IMR-90 (cell line): ENCODE results near the gene NABP1. TPM values are rescaled to one million over a fixed set of nuclear protein-coding genes. Genes with fewer than 3 reads are reported as not detected.

Experiments used
- ATAC-seq: fragments of 200-7000 bp; cut with Tn5 transposase; 2 replicates; pipeline ENCODE4 v1.9.1; 2020; ENCODE audit warnings: low read depth, mild to moderate bottlenecking, moderate library complexity
- BruUV-seq: library from RNA; stranded (reverse); fragments of 400-500 nt; replicated peaks from 2 replicates; lab custom pipeline; 2021; lab: Mats Ljungman, UMichigan
- CTCF ChIA-PET: fragments of 300-600 bp; formaldehyde crosslinking; extraction: SDS; loops from one replicate; lab custom pipeline; 2021; ENCODE audit warnings: antibody characterized with exemption; lab: Yijun Ruan, JAX
- POLR2A ChIA-PET: fragments of 300-600 bp; sonication (Branson Sonifier 250); formaldehyde crosslinking; loops from one replicate; lab custom pipeline; 2022; ENCODE audit warnings: antibody characterized with exemption; ENCODE audit not compliant: unreplicated experiment; lab: Charles Lee
- DNase-seq: peaks from one replicate; pipeline ENCODE4 v3.0.0; 2013
- H2AFZ ChIP-seq: replicated peaks from 2 replicates; pipeline ENCODE3; 2013; ENCODE audit warnings: low read length, mild to moderate bottlenecking; ENCODE audit not compliant: poor library complexity
- H2AK5ac ChIP-seq: 2 replicates; pipeline ENCODE4 v1.6.1; 2013; ENCODE audit warnings: low read depth, low read length, inconsistent platforms
- H2AK9ac ChIP-seq: replicated peaks from 2 replicates; pipeline ENCODE3; 2013; ENCODE audit warnings: mild to moderate bottlenecking, low read depth, low read length, moderate library complexity; ENCODE audit not compliant: poor library complexity
- H2BK120ac ChIP-seq: 2 replicates; pipeline ENCODE4 v1.6.1; 2013; ENCODE audit warnings: low read depth, low read length, inconsistent platforms
- H2BK15ac ChIP-seq: 3 replicates; pipeline ENCODE4 v1.6.1; 2013; ENCODE audit warnings: low read depth, low read length, inconsistent platforms
- H2BK20ac ChIP-seq: 2 replicates; pipeline ENCODE4 v1.6.1; 2013; ENCODE audit warnings: low read depth, mild to moderate bottlenecking, inconsistent platforms, low read length, moderate library complexity
- H2BK5ac ChIP-seq: 2 replicates; pipeline ENCODE4 v1.6.1; 2013; ENCODE audit warnings: mild to moderate bottlenecking, low read depth, low read length, inconsistent platforms; ENCODE audit not compliant: poor library complexity, severe bottlenecking
- H3K14ac ChIP-seq: replicated peaks from 2 replicates; pipeline ENCODE4 v1.6.1; 2013; ENCODE audit warnings: low read depth, low read length, inconsistent platforms
- H3K18ac ChIP-seq: 2 replicates; pipeline ENCODE4 v1.6.1; 2013; ENCODE audit warnings: low read depth, low read length, control low read depth
- H3K23ac ChIP-seq: 2 replicates; pipeline ENCODE4 v1.6.1; 2013; ENCODE audit warnings: low read depth, low read length, inconsistent platforms
- H3K27ac ChIP-seq: 2 replicates; pipeline ENCODE4 v1.5.1; 2013; ENCODE audit warnings: mild to moderate bottlenecking, control low read depth, low read length; ENCODE audit not compliant: insufficient read depth
- H3K27me3 ChIP-seq: 2 replicates; pipeline ENCODE4 v1.6.1; 2013; ENCODE audit warnings: low read length; ENCODE audit not compliant: control insufficient read depth, insufficient read depth
- H3K36me3 ChIP-seq: 2 replicates; pipeline ENCODE4 v1.6.1; 2013; ENCODE audit warnings: low read length, mixed read lengths; ENCODE audit not compliant: control insufficient read depth, insufficient read depth
- H3K4ac ChIP-seq: 2 replicates; pipeline ENCODE4 v1.6.1; 2013; ENCODE audit warnings: low read depth, low read length, inconsistent platforms
- H3K4me1 ChIP-seq: 2 replicates; pipeline ENCODE4 v1.6.1; 2013; ENCODE audit warnings: low read length, mixed read lengths; ENCODE audit not compliant: control insufficient read depth, insufficient read depth
- H3K4me2 ChIP-seq: 2 replicates; pipeline ENCODE4 v1.6.1; 2013; ENCODE audit warnings: low read depth, mild to moderate bottlenecking, control low read depth, low read length, moderate library complexity
- H3K4me3 ChIP-seq: 2 replicates; pipeline ENCODE4 v1.5.1; 2013; ENCODE audit warnings: low read depth, mild to moderate bottlenecking, control low read depth, low read length, moderate library complexity; ENCODE audit not compliant: insufficient read depth
- H3K56ac ChIP-seq: 2 replicates; pipeline ENCODE4 v1.6.1; 2013; ENCODE audit warnings: low read length, inconsistent platforms; ENCODE audit not compliant: insufficient read depth; ENCODE audit errors: extremely low read depth
- H3K79me1 ChIP-seq, 2 experiments: 2 replicates each; pipeline ENCODE4 v1.6.1; 2013; ENCODE audit warnings: low read length in 2 of 2, inconsistent platforms in 1 of 2, low read depth in 1 of 2
- H3K9ac ChIP-seq: 2 replicates; pipeline ENCODE4 v1.6.1; 2013; ENCODE audit warnings: low read depth, low read length, control low read depth
- H3K9me1 ChIP-seq: 2 replicates; pipeline ENCODE4 v1.6.1; 2013; ENCODE audit warnings: low read length, inconsistent platforms; ENCODE audit not compliant: insufficient read depth
- H3K9me3 ChIP-seq: 2 replicates; pipeline ENCODE4 v1.6.1; 2013; ENCODE audit warnings: low read length; ENCODE audit not compliant: control insufficient read depth, insufficient read depth
- H4K20me1 ChIP-seq: 2 replicates; pipeline ENCODE4 v1.6.1; 2013; ENCODE audit warnings: low read length, inconsistent platforms; ENCODE audit not compliant: insufficient read depth
- H4K5ac ChIP-seq: 2 replicates; pipeline ENCODE4 v1.6.1; 2013; ENCODE audit warnings: mild to moderate bottlenecking, low read depth, low read length, control low read depth
- H4K8ac ChIP-seq, 2 experiments: 2 replicates each; pipeline ENCODE4 v1.6.1; 2013; ENCODE audit warnings: low read depth in 2 of 2, low read length in 2 of 2, control low read depth in 1 of 2, inconsistent platforms in 1 of 2
- H4K91ac ChIP-seq: 2 replicates; pipeline ENCODE4 v1.6.1; 2013; ENCODE audit warnings: low read depth, low read length, inconsistent platforms; ENCODE audit not compliant: insufficient read depth
- BHLHE40 ChIP-seq: fragments of 150-350 bp; IDR thresholded peaks from 2 replicates; pipeline ENCODE4 v1.6.1; 2016; ENCODE audit warnings: mild to moderate bottlenecking, low read depth, low read length
- CEBPB ChIP-seq: IDR thresholded peaks from 2 replicates; pipeline ENCODE4 v1.6.1; 2012; ENCODE audit warnings: low read depth, low read length, improper control_type of control experiment
- CHD1 ChIP-seq: IDR thresholded peaks from 2 replicates; pipeline ENCODE4 v1.6.1; 2012; ENCODE audit warnings: low read depth, low read length, improper control_type of control experiment
- MAZ ChIP-seq: IDR thresholded peaks from 2 replicates; pipeline ENCODE4 v1.6.1; 2012; ENCODE audit warnings: low read depth, mild to moderate bottlenecking, low read length, improper control_type of control experiment, moderate library complexity, borderline replicate concordance
- MXI1 ChIP-seq: IDR thresholded peaks from 2 replicates; pipeline ENCODE4 v1.6.1; 2012; ENCODE audit warnings: low read depth, mild to moderate bottlenecking, low read length, moderate library complexity, borderline replicate concordance
- NFE2L2 ChIP-seq: fragments of 150-350 bp; IDR thresholded peaks from 2 replicates; pipeline ENCODE4 v1.6.1; 2016; ENCODE audit warnings: low read depth, mild to moderate bottlenecking, low read length
- POLR2A ChIP-seq: IDR thresholded peaks from 2 replicates; pipeline ENCODE4 v1.6.1; 2012; ENCODE audit warnings: mild to moderate bottlenecking, low read depth, low read length
- RCOR1 ChIP-seq: IDR thresholded peaks from 2 replicates; pipeline ENCODE4 v1.6.1; 2012; ENCODE audit warnings: mild to moderate bottlenecking, low read length, improper control_type of control experiment; ENCODE audit not compliant: insufficient replicate concordance
- RFX5 ChIP-seq: IDR thresholded peaks from 2 replicates; pipeline ENCODE4 v1.8.0; 2012; ENCODE audit warnings: low read depth, mild to moderate bottlenecking, low read length, moderate library complexity
- SMC3 ChIP-seq: fragments of 150-350 bp; IDR thresholded peaks from 2 replicates; pipeline ENCODE4 v1.6.1; 2016; ENCODE audit warnings: low read depth, mild to moderate bottlenecking, antibody characterized with exemption, low read length, moderate library complexity
- WGBS, 2 experiments: methylation state at CpG; one replicate each; pipeline versions ENCODE4 v1.1.5 to v1.1.7; 2013; ENCODE audit warnings: missing lambda C conversion rate in 2 of 2; ENCODE audit not compliant: insufficient read length in 1 of 2; ENCODE audit errors: extremely low coverage in 2 of 2; 5-methylcytosine and 5-hydroxymethylcytosine counted together
- dilution Hi-C: fragments of 300-500 bp; cut with HindIII; formaldehyde crosslinking; loops from one replicate; pipeline ENCODE4 v1.14.3; 2018; ENCODE audit warnings: low sequenced_read_pairs; ENCODE audit not compliant: unreplicated experiment
- in situ Hi-C: fragments of 300-500 bp; cut with MboI; formaldehyde crosslinking; loops from 3 replicates; pipeline ENCODE4 v1.14.3; 2019; ENCODE audit warnings: low sequenced_read_pairs, inconsistent platforms, mixed read lengths
- intact Hi-C: fragments of 100-400 bp; cut with micrococcal nuclease; formaldehyde crosslinking; loops from 2 replicates; pipeline ENCODE4 v1.10.0; 2022
- polyA plus RNA-seq, 3 experiments: library from polyadenylated mRNA; depleted of rRNA; stranded (reverse); fragments of >200 nt; gene quantifications; 2 replicates each; pipeline ENCODE4 v1.2.3, GENCODE V29; 2012; ENCODE audit warnings: low replicate concordance in 1 of 3
- total RNA-seq: library from RNA; depleted of rRNA; stranded (reverse); fragments of >200 nt; gene quantifications from 2 replicates; pipeline ENCODE4 v1.2.3, GENCODE V29; 2012
- TF ChIP-seq, protein P1 (sequence below): fragments of 150-350 bp; IDR thresholded peaks from 2 replicates; pipeline ENCODE4 v1.6.1; 2017; ENCODE audit warnings: mild to moderate bottlenecking, antibody characterized with exemption, low read length, low read depth
- TF ChIP-seq, protein P2 (sequence below): fragments of 150-350 bp; IDR thresholded peaks from 2 replicates; pipeline ENCODE4 v1.6.1; 2016; ENCODE audit warnings: low read depth, mild to moderate bottlenecking, low read length, moderate library complexity, borderline replicate concordance
- TF ChIP-seq, protein P3 (sequence below): conservative IDR thresholded peaks from 2 replicates; pipeline ENCODE4 v1.5.1; 2012; ENCODE audit warnings: mild to moderate bottlenecking, low read depth, low read length, improper control_type of control experiment

The NABP1 gene
- total and polyA plus RNA-seq, 2 of the 4 experiments (the other 2 are of a cell fraction), result 57.7 to 73.3 TPM

- CTCF ChIA-PET, result interaction anchor here (0.7 to 1.5 kb wide), 4 partner anchors 106 to 456 kb away, joined by 3 to 5 read pairs (median 3); no protein-coding TSS in a partner anchor
- no peak for ATAC-seq
- in situ Hi-C loops, result no loop called here
These were observed 28.9 kb downstream of the NABP1 start for GRCh38 chr2:191706791-191707190.

More at GRCh38 chr2:191706791-191707190, 28.9 kb downstream of the NABP1 start:
- no peak overlapping the region for H3K27ac ChIP-seq
- no peak overlapping the region for H3K14ac ChIP-seq
- no peaks in the 10 kb centered on the region for H3K79me1 ChIP-seq
- H3K4me2 ChIP-seq, result no peak overlapping the region
- no peak overlapping the region for H3K23ac ChIP-seq
- H2BK15ac ChIP-seq, result no peak overlapping the region
- H2AFZ ChIP-seq, result no peak overlapping the region
- H4K91ac ChIP-seq, result no peak overlapping the region
- POLR2A ChIA-PET, result no interaction called here
- H3K56ac ChIP-seq, result no peak overlapping the region
- DNase-seq, result no peak
- H3K9me3 ChIP-seq, result no peaks in the 10 kb centered on the region
- H2AK5ac ChIP-seq, result no peak overlapping the region
- H2BK5ac ChIP-seq, result no peak overlapping the region
- no peaks in the 10 kb centered on the region for H3K36me3 ChIP-seq
- H3K4ac ChIP-seq, result no peak overlapping the region
- H3K4me1 ChIP-seq, result peaks cover 6% of the 10 kb centered on the region
- no peak overlapping the region for H3K18ac ChIP-seq
- no peak overlapping the region for H2BK20ac ChIP-seq
- no CpG with 5 or more reads among the region's 2 CpGs for WGBS, 2 experiments
- H3K9ac ChIP-seq, result no peak overlapping the region
- H4K5ac ChIP-seq, result no peak overlapping the region
- H4K20me1 ChIP-seq, result peaks cover 3% of the 10 kb centered on the region; the same call in 1 of the 2 replicates
- BruUV-seq, result no TSS peak
- no peaks in the 10 kb centered on the region for H3K27me3 ChIP-seq
- H4K8ac ChIP-seq, result no peak overlapping the region
- H2AK9ac ChIP-seq, result no peak overlapping the region
- no peak overlapping the region for H2BK120ac ChIP-seq
- intact Hi-C loops, result loop anchor here (10.0 kb wide), 1 partner anchor 158 kb away; no protein-coding TSS in a partner anchor
- H3K9me1 ChIP-seq, result peaks cover 3% of the 10 kb centered on the region
- H3K4me3 ChIP-seq, result no peak overlapping the region
- dilution Hi-C loops, result no loop called here
- TF ChIP-seq CEBPB (no peak), MXI1 (no peak), RCOR1 (no peak), NFE2L2 (no peak), RFX5 (no peak), POLR2A (no peak), CHD1 (no peak), BHLHE40 (no peak), MAZ (no peak), SMC3 (no peak)
- TF ChIP-seq, protein P1, sequence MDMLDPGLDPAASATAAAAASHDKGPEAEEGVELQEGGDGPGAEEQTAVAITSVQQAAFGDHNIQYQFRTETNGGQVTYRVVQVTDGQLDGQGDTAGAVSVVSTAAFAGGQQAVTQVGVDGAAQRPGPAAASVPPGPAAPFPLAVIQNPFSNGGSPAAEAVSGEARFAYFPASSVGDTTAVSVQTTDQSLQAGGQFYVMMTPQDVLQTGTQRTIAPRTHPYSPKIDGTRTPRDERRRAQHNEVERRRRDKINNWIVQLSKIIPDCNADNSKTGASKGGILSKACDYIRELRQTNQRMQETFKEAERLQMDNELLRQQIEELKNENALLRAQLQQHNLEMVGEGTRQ, result no peak
- TF ChIP-seq, protein P2, sequence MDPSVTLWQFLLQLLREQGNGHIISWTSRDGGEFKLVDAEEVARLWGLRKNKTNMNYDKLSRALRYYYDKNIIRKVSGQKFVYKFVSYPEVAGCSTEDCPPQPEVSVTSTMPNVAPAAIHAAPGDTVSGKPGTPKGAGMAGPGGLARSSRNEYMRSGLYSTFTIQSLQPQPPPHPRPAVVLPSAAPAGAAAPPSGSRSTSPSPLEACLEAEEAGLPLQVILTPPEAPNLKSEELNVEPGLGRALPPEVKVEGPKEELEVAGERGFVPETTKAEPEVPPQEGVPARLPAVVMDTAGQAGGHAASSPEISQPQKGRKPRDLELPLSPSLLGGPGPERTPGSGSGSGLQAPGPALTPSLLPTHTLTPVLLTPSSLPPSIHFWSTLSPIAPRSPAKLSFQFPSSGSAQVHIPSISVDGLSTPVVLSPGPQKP, result no peak
- TF ChIP-seq, protein P3, sequence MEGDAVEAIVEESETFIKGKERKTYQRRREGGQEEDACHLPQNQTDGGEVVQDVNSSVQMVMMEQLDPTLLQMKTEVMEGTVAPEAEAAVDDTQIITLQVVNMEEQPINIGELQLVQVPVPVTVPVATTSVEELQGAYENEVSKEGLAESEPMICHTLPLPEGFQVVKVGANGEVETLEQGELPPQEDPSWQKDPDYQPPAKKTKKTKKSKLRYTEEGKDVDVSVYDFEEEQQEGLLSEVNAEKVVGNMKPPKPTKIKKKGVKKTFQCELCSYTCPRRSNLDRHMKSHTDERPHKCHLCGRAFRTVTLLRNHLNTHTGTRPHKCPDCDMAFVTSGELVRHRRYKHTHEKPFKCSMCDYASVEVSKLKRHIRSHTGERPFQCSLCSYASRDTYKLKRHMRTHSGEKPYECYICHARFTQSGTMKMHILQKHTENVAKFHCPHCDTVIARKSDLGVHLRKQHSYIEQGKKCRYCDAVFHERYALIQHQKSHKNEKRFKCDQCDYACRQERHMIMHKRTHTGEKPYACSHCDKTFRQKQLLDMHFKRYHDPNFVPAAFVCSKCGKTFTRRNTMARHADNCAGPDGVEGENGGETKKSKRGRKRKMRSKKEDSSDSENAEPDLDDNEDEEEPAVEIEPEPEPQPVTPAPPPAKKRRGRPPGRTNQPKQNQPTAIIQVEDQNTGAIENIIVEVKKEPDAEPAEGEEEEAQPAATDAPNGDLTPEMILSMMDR, result no peak
